Measurements from ENCODE around the gene ADGRV1.
"Not testable (repeated sequence)": the region's sequence is repeated elsewhere in the genome, so short reads cannot be mapped to it uniquely, and the experiment has no call there.

Gene ADGRV1

DNA sequence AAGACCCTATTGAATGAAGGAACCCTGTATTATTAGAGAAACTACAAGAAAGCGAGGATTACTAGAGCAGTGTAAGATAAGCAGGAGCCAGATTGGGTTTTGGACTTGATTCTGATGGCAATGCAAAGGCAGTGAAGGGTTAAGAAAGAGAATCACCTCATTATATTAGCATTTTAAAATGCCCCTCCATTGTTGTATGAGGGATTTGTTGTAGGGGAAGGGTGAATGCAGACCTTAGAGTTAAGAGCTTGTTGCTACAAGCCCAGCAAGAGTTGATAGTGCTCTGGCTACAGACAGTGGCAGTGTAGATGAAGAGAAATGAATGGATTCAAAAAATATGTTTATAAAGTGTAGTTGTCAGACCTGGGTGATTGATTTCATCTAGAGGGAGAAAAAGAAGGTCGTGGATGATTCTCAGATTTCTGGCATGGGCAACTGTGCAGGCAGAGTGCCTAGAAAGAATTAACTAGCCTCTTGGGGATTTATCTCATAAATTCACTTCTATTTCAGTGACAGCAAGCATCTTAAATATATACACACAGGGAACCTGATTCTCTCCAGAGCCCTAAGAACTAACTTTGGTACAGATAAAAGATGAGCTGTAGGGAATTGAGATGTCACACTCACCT lies 479.7 kb downstream of the ADGRV1 start:
- DNase-seq (ENCODE audit: low read depth in 1 of 2, low spot score in 1 of 2), result no peak
- Histone ChIP-seq H3K4me3 (replicated peaks; ENCODE audit: insufficient read depth, low read length) (no peak overlapping the region), H3K27ac (replicated peaks) (no peak overlapping the region), H3K27me3 (ENCODE audit: insufficient read depth, poor library complexity, severe bottlenecking) (no peaks in the 10 kb centered on the region)
- TF ChIP-seq GABPA (IDR thresholded peaks at IDR 0.05; ENCODE audit: low read depth), result no peak
- TF ChIP-seq SPI1 (IDR thresholded peaks at IDR 0.05; ENCODE audit: borderline replicate concordance, low read depth), result no peak

GRCh38 chr5:91041132-91041531 lies 482.5 kb downstream of the ADGRV1 start:
- not testable (repeated sequence) for H3K27ac ChIP-seq (replicated peaks); DNase-seq (ENCODE audit: low read depth in 1 of 2, low spot score in 1 of 2); H3K4me3 ChIP-seq (replicated peaks; ENCODE audit: insufficient read depth, low read length); H3K27me3 ChIP-seq (ENCODE audit: insufficient read depth, poor library complexity, severe bottlenecking)

GRCh38 chr5:91042247-91042935 lies 483.8 kb downstream of the ADGRV1 start:
- TF ChIP-seq GABPA (IDR thresholded peaks at IDR 0.05; ENCODE audit: low read depth) (no peak), CTCF (IDR thresholded peaks at IDR 0.05; ENCODE audit: insufficient read depth, low read length) (no peak), POLR2AphosphoS5 (IDR thresholded peaks at IDR 0.05; ENCODE audit: low read depth) (no peak), SPI1 (IDR thresholded peaks at IDR 0.05; ENCODE audit: borderline replicate concordance, low read depth) (no peak)
- TF ChIP-seq, protein P1, sequence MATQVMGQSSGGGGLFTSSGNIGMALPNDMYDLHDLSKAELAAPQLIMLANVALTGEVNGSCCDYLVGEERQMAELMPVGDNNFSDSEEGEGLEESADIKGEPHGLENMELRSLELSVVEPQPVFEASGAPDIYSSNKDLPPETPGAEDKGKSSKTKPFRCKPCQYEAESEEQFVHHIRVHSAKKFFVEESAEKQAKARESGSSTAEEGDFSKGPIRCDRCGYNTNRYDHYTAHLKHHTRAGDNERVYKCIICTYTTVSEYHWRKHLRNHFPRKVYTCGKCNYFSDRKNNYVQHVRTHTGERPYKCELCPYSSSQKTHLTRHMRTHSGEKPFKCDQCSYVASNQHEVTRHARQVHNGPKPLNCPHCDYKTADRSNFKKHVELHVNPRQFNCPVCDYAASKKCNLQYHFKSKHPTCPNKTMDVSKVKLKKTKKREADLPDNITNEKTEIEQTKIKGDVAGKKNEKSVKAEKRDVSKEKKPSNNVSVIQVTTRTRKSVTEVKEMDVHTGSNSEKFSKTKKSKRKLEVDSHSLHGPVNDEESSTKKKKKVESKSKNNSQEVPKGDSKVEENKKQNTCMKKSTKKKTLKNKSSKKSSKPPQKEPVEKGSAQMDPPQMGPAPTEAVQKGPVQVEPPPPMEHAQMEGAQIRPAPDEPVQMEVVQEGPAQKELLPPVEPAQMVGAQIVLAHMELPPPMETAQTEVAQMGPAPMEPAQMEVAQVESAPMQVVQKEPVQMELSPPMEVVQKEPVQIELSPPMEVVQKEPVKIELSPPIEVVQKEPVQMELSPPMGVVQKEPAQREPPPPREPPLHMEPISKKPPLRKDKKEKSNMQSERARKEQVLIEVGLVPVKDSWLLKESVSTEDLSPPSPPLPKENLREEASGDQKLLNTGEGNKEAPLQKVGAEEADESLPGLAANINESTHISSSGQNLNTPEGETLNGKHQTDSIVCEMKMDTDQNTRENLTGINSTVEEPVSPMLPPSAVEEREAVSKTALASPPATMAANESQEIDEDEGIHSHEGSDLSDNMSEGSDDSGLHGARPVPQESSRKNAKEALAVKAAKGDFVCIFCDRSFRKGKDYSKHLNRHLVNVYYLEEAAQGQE (IDR thresholded peaks at IDR 0.05; ENCODE audit: insufficient replicate concordance, low read depth), result no peak
- Histone ChIP-seq H3K27me3 (ENCODE audit: insufficient read depth, poor library complexity, severe bottlenecking) (no peaks in the 10 kb centered on the region), H3K4me3 (replicated peaks; ENCODE audit: insufficient read depth, low read length) (no peak overlapping the region), H3K27ac (replicated peaks) (no peak overlapping the region)
- DNase-seq (ENCODE audit: low read depth in 1 of 2, low spot score in 1 of 2), result no peak

- H3K27me3 ChIP-seq (ENCODE audit: insufficient read depth, poor library complexity, severe bottlenecking), result no peaks in the 10 kb centered on the region
- no peak overlapping the region for H3K4me3 ChIP-seq (replicated peaks; ENCODE audit: insufficient read depth, low read length)
- TF ChIP-seq POLR2AphosphoS5 (IDR thresholded peaks at IDR 0.05; ENCODE audit: low read depth) (no peak), GABPA (IDR thresholded peaks at IDR 0.05; ENCODE audit: low read depth) (no peak), SPI1 (IDR thresholded peaks at IDR 0.05; ENCODE audit: borderline replicate concordance, low read depth) (no peak), CTCF (IDR thresholded peaks at IDR 0.05; ENCODE audit: insufficient read depth, low read length) (no peak)
- TF ChIP-seq, protein P1 (IDR thresholded peaks at IDR 0.05; ENCODE audit: insufficient replicate concordance, low read depth), result no peak
- H3K27ac ChIP-seq (replicated peaks), result no peak overlapping the region
- DNase-seq (ENCODE audit: low read depth in 1 of 2, low spot score in 1 of 2), result no peak
These were observed 484.3 kb downstream of the ADGRV1 start for GRCh38 chr5:91042936-91043255.

GRCh38 chr5:91048073-91048472 lies 489.5 kb downstream of the ADGRV1 start:
- no peak overlapping the region for H3K27ac ChIP-seq (replicated peaks)
- DNase-seq (ENCODE audit: low read depth in 1 of 2, low spot score in 1 of 2), result no peak
- no peak overlapping the region for H3K4me3 ChIP-seq (replicated peaks; ENCODE audit: insufficient read depth, low read length)
- TF ChIP-seq SPI1 (IDR thresholded peaks at IDR 0.05; ENCODE audit: borderline replicate concordance, low read depth) (no peak), GABPA (IDR thresholded peaks at IDR 0.05; ENCODE audit: low read depth) (no peak), CTCF (IDR thresholded peaks at IDR 0.05; ENCODE audit: insufficient read depth, low read length) (no peak), POLR2AphosphoS5 (IDR thresholded peaks at IDR 0.05; ENCODE audit: low read depth) (no peak)
- TF ChIP-seq, protein P1 (IDR thresholded peaks at IDR 0.05; ENCODE audit: insufficient replicate concordance, low read depth), result no peak
- no peaks in the 10 kb centered on the region for H3K27me3 ChIP-seq (ENCODE audit: insufficient read depth, poor library complexity, severe bottlenecking)

Measured in HL-60 (cell line).